OCI-LY3 (cell line): Measurements from ENCODE around the gene C3orf20.

Experiments
- H2AFZ ChIP-seq: fragments of 200-600, 300-600 bp; shearing (Covaris generic); 2 replicates; pipeline ENCODE4 v1.6.0; 2014; ENCODE audit warnings: antibody characterized with exemption, low read depth, low read length
- H3K27ac ChIP-seq: fragments of 200-600, 300-600 bp; sonication (generic); 2 replicates; pipeline ENCODE4 v1.5.1; 2014; ENCODE audit warnings: mild to moderate bottlenecking, low read length, moderate library complexity, mixed read lengths
- H3K27me3 ChIP-seq: fragments of 200-600, 300-600 bp; sonication (generic); 2 replicates; pipeline ENCODE4 v1.6.1; 2014; ENCODE audit warnings: low read depth, low read length, mixed read lengths
- H3K36me3 ChIP-seq: fragments of 200-600, 300-600 bp; sonication (generic); replicated peaks from 2 replicates; pipeline ENCODE3; 2014; ENCODE audit warnings: low read depth, low read length, mixed read lengths
- H3K4me1 ChIP-seq: fragments of 300-600, 200-600 bp; sonication (generic); 2 replicates; pipeline ENCODE4 v1.6.1; 2014; ENCODE audit warnings: low read length, mixed read lengths
- H3K4me2 ChIP-seq: fragments of 200-600, 300-600 bp; sonication (generic); 2 replicates; pipeline ENCODE4 v1.6.1; 2014; ENCODE audit warnings: low read length, mixed read lengths
- H3K4me3 ChIP-seq: fragments of 300-600, 200-600 bp; sonication (generic); 2 replicates; pipeline ENCODE4 v1.5.1; 2014; ENCODE audit warnings: antibody characterized with exemption, mild to moderate bottlenecking, low read length, moderate library complexity
- H3K79me2 ChIP-seq: fragments of 300-600, 200-600 bp; shearing (Covaris generic); 2 replicates; pipeline ENCODE4 v1.6.1; 2014; ENCODE audit warnings: mild to moderate bottlenecking, low read length, mixed read lengths
- H3K9ac ChIP-seq: fragments of 300-600, 200-600 bp; shearing (Covaris generic); 2 replicates; pipeline ENCODE4 v1.6.0; 2014; ENCODE audit warnings: mild to moderate bottlenecking, low read length, moderate library complexity
- H3K9me3 ChIP-seq: fragments of 200-600, 300-600 bp; shearing (Covaris generic); 2 replicates; pipeline ENCODE4 v1.6.1; 2014; ENCODE audit warnings: low read length, mixed read lengths; ENCODE audit not compliant: insufficient read depth
- H4K20me1 ChIP-seq: fragments of 200-600, 300-600 bp; sonication (generic); 2 replicates; pipeline ENCODE4 v1.6.1; 2016; ENCODE audit warnings: low read length, mixed read lengths; ENCODE audit not compliant: insufficient read depth
- CTCF ChIP-seq: fragments of 200-600, 300-600 bp; sonication (generic); IDR thresholded peaks from 2 replicates; pipeline ENCODE4 v1.5.1; 2014; ENCODE audit warnings: antibody characterized with exemption, low read length, low read depth
- EZH2phosphoT487 ChIP-seq: fragments of 200-600 bp; shearing (Covaris generic); IDR thresholded peaks from 2 replicates; pipeline ENCODE4 v1.6.1; 2018; ENCODE audit warnings: antibody characterized with exemption, mixed run types, low read depth

Gene C3orf20

GRCh38 chr3:14804835-14805780, 130.2 kb downstream of the C3orf20 start:
- H3K4me2 ChIP-seq: no peak overlapping the region
- H3K36me3 ChIP-seq: no peaks in the 10 kb centered on the region
- H3K27ac ChIP-seq: no peak overlapping the region
- no peak overlapping the region for H3K4me3 ChIP-seq
- H2AFZ ChIP-seq: no peak overlapping the region
- H3K4me1 ChIP-seq: peaks cover 5% of the 10 kb centered on the region
- H4K20me1 ChIP-seq: no peaks in the 10 kb centered on the region
- H3K79me2 ChIP-seq: no peaks in the 10 kb centered on the region
- no peak overlapping the region for H3K9ac ChIP-seq
- TF ChIP-seq EZH2phosphoT487: no peak
- no peak for TF ChIP-seq CTCF
- H3K9me3 ChIP-seq: no peaks in the 10 kb centered on the region
- peaks cover 51% of the 10 kb centered on the region for H3K27me3 ChIP-seq

DNA sequence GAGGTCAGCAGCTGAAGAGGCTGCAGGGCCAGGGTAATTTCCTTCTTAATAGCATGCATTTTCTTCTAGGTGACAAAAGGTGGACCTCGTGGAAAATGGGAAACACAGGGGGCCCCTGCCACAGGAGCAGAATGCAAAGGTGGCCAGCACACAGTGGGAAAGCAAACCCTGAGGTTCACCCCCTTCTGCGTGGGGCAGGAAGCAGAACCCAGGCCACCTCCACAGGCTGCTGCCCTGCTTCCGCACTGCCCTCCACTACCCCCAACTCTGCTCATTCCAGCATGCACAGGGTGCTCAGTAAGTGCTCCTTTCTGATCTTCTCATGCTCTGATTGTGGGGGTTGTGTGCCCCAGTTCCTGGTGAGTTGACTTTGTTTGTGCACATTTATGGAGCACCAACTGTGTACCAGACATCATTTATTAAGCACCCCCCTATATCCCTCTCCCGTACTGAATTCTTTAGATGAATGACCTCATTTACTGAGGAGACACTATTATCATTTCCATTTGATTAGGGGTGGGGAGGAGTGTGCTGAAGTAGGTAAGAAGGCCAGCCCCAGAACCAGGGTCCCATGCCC, 131.1 kb downstream of the C3orf20 start:
- Histone ChIP-seq H2AFZ (no peak overlapping the region), H4K20me1 (no peaks in the 10 kb centered on the region), H3K27me3 (peaks cover 44% of the 10 kb centered on the region), H3K9ac (no peak overlapping the region), H3K4me2 (no peak overlapping the region), H3K4me3 (no peak overlapping the region), H3K36me3 (no peaks in the 10 kb centered on the region), H3K27ac (no peak overlapping the region), H3K9me3 (no peaks in the 10 kb centered on the region), H3K4me1 (peaks cover 5% of the 10 kb centered on the region), H3K79me2 (no peaks in the 10 kb centered on the region)
- TF ChIP-seq CTCF (no peak), EZH2phosphoT487 (no peak)

- no peaks in the 10 kb centered on the region for H3K79me2 ChIP-seq
- H3K4me3 ChIP-seq: no peak overlapping the region
- H3K27me3 ChIP-seq: peaks cover 39% of the 10 kb centered on the region
- H3K9me3 ChIP-seq: no peaks in the 10 kb centered on the region
- H3K27ac ChIP-seq: no peak overlapping the region
- H3K9ac ChIP-seq: no peak overlapping the region
- no peak overlapping the region for H3K4me2 ChIP-seq
- no peak overlapping the region for H2AFZ ChIP-seq
- no peaks in the 10 kb centered on the region for H3K36me3 ChIP-seq
- no peak for TF ChIP-seq CTCF
- TF ChIP-seq EZH2phosphoT487: no peak
- no peaks in the 10 kb centered on the region for H4K20me1 ChIP-seq
- peaks cover under 1% of the 10 kb centered on the region for H3K4me1 ChIP-seq
Measured at GRCh38 chr3:14806641-14807263, 131.8 kb downstream of the C3orf20 start.

GRCh38 chr3:14808025-14808424, 133.1 kb downstream of the C3orf20 start:
- no peaks in the 10 kb centered on the region for H3K9me3 ChIP-seq
- no peak overlapping the region for H3K27ac ChIP-seq
- no peaks in the 10 kb centered on the region for H3K79me2 ChIP-seq
- TF ChIP-seq EZH2phosphoT487 (no peak), CTCF (no peak)
- H3K27me3 ChIP-seq: peaks cover 48% of the 10 kb centered on the region
- no peaks in the 10 kb centered on the region for H3K4me1 ChIP-seq
- H3K36me3 ChIP-seq: no peaks in the 10 kb centered on the region
- no peaks in the 10 kb centered on the region for H4K20me1 ChIP-seq
- no peak overlapping the region for H2AFZ ChIP-seq
- no peak overlapping the region for H3K4me3 ChIP-seq
- no peak overlapping the region for H3K9ac ChIP-seq
- no peak overlapping the region for H3K4me2 ChIP-seq
